Loucy (cell line): Measurements from ENCODE around the gene SERPINA1.

Experiments
- EZH2phosphoT487 ChIP-seq: fragments of 200-600 bp; IDR thresholded peaks from 2 replicates; pipeline ENCODE4 v1.6.1; 2018; ENCODE audit warnings: antibody characterized with exemption, mild to moderate bottlenecking, moderate library complexity, borderline replicate concordance
- TF ChIP-seq, protein P1 (sequence below): fragments of 200-600 bp; sonication (generic); conservative IDR thresholded peaks from 2 replicates; pipeline ENCODE4 v1.5.1; 2014; ENCODE audit warnings: mild to moderate bottlenecking, antibody characterized with exemption, low read length

DNA sequence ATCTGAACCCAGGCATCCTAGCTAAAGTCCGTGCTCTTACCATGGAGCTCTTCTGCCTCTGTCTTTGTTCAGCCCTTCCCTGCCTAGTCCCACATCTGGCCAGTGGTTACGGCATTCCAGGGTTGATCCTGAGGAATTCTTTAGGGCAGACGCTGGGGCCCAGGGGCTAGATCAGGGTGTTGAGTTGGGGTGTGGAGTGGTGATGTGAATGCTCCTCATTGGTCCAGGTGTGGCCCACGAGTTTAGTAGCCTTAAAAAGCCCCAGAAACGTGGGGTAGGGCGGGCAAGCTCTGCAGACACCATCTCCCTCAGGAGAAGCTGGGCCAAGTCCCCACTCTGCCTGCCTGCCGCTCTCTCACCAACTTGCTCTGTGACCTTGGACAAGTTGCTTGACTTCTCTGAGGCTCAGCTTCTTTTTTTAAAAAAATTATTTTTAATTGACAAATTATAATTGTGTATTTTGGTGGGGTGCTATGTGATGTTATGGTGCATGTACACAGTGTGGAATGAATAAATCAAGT lies 56.3 kb downstream of the SERPINA1 start:
- TF ChIP-seq, protein P1, sequence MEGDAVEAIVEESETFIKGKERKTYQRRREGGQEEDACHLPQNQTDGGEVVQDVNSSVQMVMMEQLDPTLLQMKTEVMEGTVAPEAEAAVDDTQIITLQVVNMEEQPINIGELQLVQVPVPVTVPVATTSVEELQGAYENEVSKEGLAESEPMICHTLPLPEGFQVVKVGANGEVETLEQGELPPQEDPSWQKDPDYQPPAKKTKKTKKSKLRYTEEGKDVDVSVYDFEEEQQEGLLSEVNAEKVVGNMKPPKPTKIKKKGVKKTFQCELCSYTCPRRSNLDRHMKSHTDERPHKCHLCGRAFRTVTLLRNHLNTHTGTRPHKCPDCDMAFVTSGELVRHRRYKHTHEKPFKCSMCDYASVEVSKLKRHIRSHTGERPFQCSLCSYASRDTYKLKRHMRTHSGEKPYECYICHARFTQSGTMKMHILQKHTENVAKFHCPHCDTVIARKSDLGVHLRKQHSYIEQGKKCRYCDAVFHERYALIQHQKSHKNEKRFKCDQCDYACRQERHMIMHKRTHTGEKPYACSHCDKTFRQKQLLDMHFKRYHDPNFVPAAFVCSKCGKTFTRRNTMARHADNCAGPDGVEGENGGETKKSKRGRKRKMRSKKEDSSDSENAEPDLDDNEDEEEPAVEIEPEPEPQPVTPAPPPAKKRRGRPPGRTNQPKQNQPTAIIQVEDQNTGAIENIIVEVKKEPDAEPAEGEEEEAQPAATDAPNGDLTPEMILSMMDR, result no peak
- no peak for TF ChIP-seq EZH2phosphoT487
